HCT116 (cell line): ENCODE data around the gene SNRNP40. TPM values are rescaled to one million over a fixed set of nuclear protein-coding genes. Genes with fewer than 3 reads are reported as not detected.

Experiments used
- ATAC-seq: fragments of 200-7000 bp; cut with Tn5 transposase; 2 replicates; pipeline ENCODE4 v1.9.1; 2020; ENCODE audit warnings: mild to moderate bottlenecking, moderate library complexity
- BruUV-seq: library from RNA; stranded (reverse); fragments of 400-500 nt; replicated peaks from 2 replicates; lab custom pipeline; 2021; lab: Mats Ljungman, UMichigan
- CTCF ChIA-PET: fragments of 300-600 bp; sonication (Branson Sonifier 250); formaldehyde crosslinking; loops from one replicate; lab custom pipeline; 2021; ENCODE audit warnings: antibody characterized with exemption; lab: Charles Lee
- POLR2A ChIA-PET: fragments of 300-600, 350-600 bp; sonication (Branson Sonifier 250); formaldehyde crosslinking; loops from one replicate; lab custom pipeline; 2021; ENCODE audit warnings: antibody characterized with exemption; lab: Charles Lee
- RAD21 ChIA-PET, 2 experiments: fragments of 300-600 bp; sonication (Branson Sonifier 250); formaldehyde crosslinking; loops; one replicate each; lab custom pipeline; 2023; ENCODE audit warnings: low total read pairs in 2 of 2; ENCODE audit not compliant: uncharacterized antibody in 2 of 2, unreplicated experiment in 2 of 2, low non-redundant PET in 1 of 2; lab: Charles Lee
- DNase-seq: peaks from one replicate; pipeline ENCODE4 v3.0.0-alpha.2; 2010; ENCODE audit warnings: low read depth, low spot score
- H2AFZ ChIP-seq: fragments of 200-600 bp; shearing (Covaris generic), sonication (generic); 2 replicates; pipeline ENCODE4 v1.6.1; 2017; ENCODE audit warnings: low read depth, mixed run types, mixed read lengths, antibody characterized with exemption, low read length; ENCODE audit not compliant: poor library complexity, severe bottlenecking
- H3K27ac ChIP-seq: 2 replicates; pipeline ENCODE4 v1.5.1; 2012; ENCODE audit warnings: low read depth, low read length
- H3K27me3 ChIP-seq: fragments of 200-600 bp; sonication (generic); 2 replicates; pipeline ENCODE4 v1.6.1; 2016; ENCODE audit warnings: mixed run types, low read length, mixed read lengths; ENCODE audit not compliant: insufficient read depth
- H3K36me3 ChIP-seq, 2 experiments: fragments of 200-500 bp in 1 of 2; fragments of 200-600 bp in 1 of 2; sonication (Bioruptor generic) in 1 of 2; sonication (generic) in 1 of 2; 2 replicates each; pipeline versions ENCODE4 v1.5.1 to v1.6.1; 2014 to 2016; ENCODE audit warnings: low read length in 2 of 2, inconsistent platforms in 1 of 2, mixed read lengths in 1 of 2, mixed run types in 1 of 2; ENCODE audit not compliant: insufficient read depth in 2 of 2, control insufficient read depth in 1 of 2
- H3K4me1 ChIP-seq, 2 experiments: fragments of 200-600 bp in 1 of 2; sonication (generic) in 1 of 2; 2 replicates each; pipeline versions ENCODE4 v1.5.1 to v1.6.1; 2012 to 2017; ENCODE audit warnings: low read length in 2 of 2, inconsistent platforms in 1 of 2, mild to moderate bottlenecking in 1 of 2, mixed read lengths in 1 of 2, mixed run types in 1 of 2, moderate library complexity in 1 of 2; ENCODE audit not compliant: insufficient read depth in 2 of 2, control insufficient read depth in 1 of 2
- H3K4me2 ChIP-seq: fragments of 200-600 bp; sonication (generic); 2 replicates; pipeline ENCODE4 v1.6.1; 2017; ENCODE audit warnings: mixed run types, low read length, mixed read lengths
- H3K4me3 ChIP-seq, 2 experiments: fragments of 200-600 bp in 1 of 2; sonication (generic) in 1 of 2; replicated peaks in 1 of 2; 2 replicates each; pipeline ENCODE4 v1.5.1; 2011 to 2016; ENCODE audit warnings: low read length in 2 of 2, control low read depth in 1 of 2, low read depth in 1 of 2, mild to moderate bottlenecking in 1 of 2, mixed read lengths in 1 of 2, mixed run types in 1 of 2
- H3K79me2 ChIP-seq: fragments of 200-600 bp; sonication (generic); 2 replicates; pipeline ENCODE4 v1.6.1; 2017; ENCODE audit warnings: mild to moderate bottlenecking, mixed run types, low read length, moderate library complexity, mixed read lengths; ENCODE audit not compliant: insufficient read depth
- H3K9ac ChIP-seq: fragments of 200-600 bp; sonication (generic); 2 replicates; pipeline ENCODE4 v1.6.1; 2016; ENCODE audit warnings: low read length, mixed read lengths
- H3K9me2 ChIP-seq: fragments of 200-600 bp; sonication (generic), shearing (Covaris generic); 2 replicates; pipeline ENCODE4 v1.6.1; 2017; ENCODE audit warnings: mixed run types, mild to moderate bottlenecking, moderate library complexity; ENCODE audit not compliant: insufficient read depth
- H3K9me3 ChIP-seq, 2 experiments: fragments of 200-500 bp in 1 of 2; fragments of 200-600 bp in 1 of 2; sonication (Bioruptor generic) in 1 of 2; sonication (generic) in 1 of 2; 2 replicates each; pipeline ENCODE4 v1.6.1; 2014 to 2017; ENCODE audit warnings: low read length in 2 of 2, mixed read lengths in 2 of 2, inconsistent platforms in 1 of 2, low read depth in 1 of 2, mild to moderate bottlenecking in 1 of 2, mixed run types in 1 of 2, moderate library complexity in 1 of 2; ENCODE audit not compliant: control insufficient read depth in 1 of 2, insufficient read depth in 1 of 2
- H4K20me1 ChIP-seq: fragments of 200-600 bp; sonication (generic), shearing (Covaris generic); 2 replicates; pipeline ENCODE4 v1.6.1; 2017; ENCODE audit warnings: mixed run types, mild to moderate bottlenecking, moderate library complexity; ENCODE audit not compliant: insufficient read depth
- CBX3 ChIP-seq: IDR thresholded peaks from 2 replicates; pipeline ENCODE4 v1.6.1; 2012; ENCODE audit warnings: low read depth
- JUND ChIP-seq: IDR thresholded peaks from 2 replicates; pipeline ENCODE4 v1.6.1; 2012
- POLR2AphosphoS5 ChIP-seq: IDR thresholded peaks from 2 replicates; pipeline ENCODE4 v1.6.1; 2011; ENCODE audit warnings: mild to moderate bottlenecking, low read depth, low read length, moderate library complexity
- ZFX ChIP-seq: fragments of 450-650 bp; IDR thresholded peaks from 2 replicates; pipeline ENCODE4 v1.6.1; 2017
- ZNF274 ChIP-seq: fragments of 200-500 bp; sonication (Bioruptor generic); IDR thresholded peaks from 2 replicates; pipeline ENCODE4 v1.6.1; 2014; ENCODE audit warnings: mild to moderate bottlenecking, low read depth, low read length, inconsistent platforms
- intact Hi-C: fragments of 100-400 bp; cut with micrococcal nuclease; formaldehyde crosslinking; loops from 2 replicates; pipeline ENCODE4 v1.10.0; 2022
- total RNA-seq: library from RNA; stranded (reverse); gene quantifications from one replicate; pipeline ENCODE4 v1.2.1, GENCODE V29; 2021; ENCODE audit not compliant: unreplicated experiment
- TF ChIP-seq, protein P1 (sequence below): IDR thresholded peaks from 2 replicates; pipeline ENCODE4 v1.6.1; 2012
- TF ChIP-seq, protein P2 (sequence below): IDR thresholded peaks from 2 replicates; pipeline ENCODE4 v1.6.1; 2012; ENCODE audit warnings: low read depth

The SNRNP40 gene
- total RNA-seq, 1 experiment from 2014 or later: 91.8 TPM

- Histone ChIP-seq H3K9me3 (no peaks in the 10 kb centered on the region), H3K27me3 (no peaks in the 10 kb centered on the region), H3K79me2 (no peaks in the 10 kb centered on the region), H3K4me1 (peaks cover 0 to 5% of the 10 kb centered on the region in 2 experiments; a peak in 1 of 4 replicates), H3K4me3 (no peak overlapping the region), H3K36me3 (no peaks in the 10 kb centered on the region; a peak in 1 of 4 replicates), H3K9ac (no peak overlapping the region; the same call in 1 of the 2 replicates), H3K27ac (no peak overlapping the region), H2AFZ (no peak overlapping the region), H4K20me1 (no peaks in the 10 kb centered on the region), H3K9me2 (no peaks in the 10 kb centered on the region), H3K4me2 (no peak overlapping the region)
- DNase-seq (no peak), ATAC-seq (no peak)
- TF ChIP-seq JUND: no peak
- no peak for TF ChIP-seq POLR2AphosphoS5
- TF ChIP-seq ZFX: no peak
- TF ChIP-seq, protein P1, sequence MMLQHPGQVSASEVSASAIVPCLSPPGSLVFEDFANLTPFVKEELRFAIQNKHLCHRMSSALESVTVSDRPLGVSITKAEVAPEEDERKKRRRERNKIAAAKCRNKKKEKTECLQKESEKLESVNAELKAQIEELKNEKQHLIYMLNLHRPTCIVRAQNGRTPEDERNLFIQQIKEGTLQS: no peak
- TF ChIP-seq CBX3: no peak
- no peak for TF ChIP-seq ZNF274
- TF ChIP-seq, protein P2, sequence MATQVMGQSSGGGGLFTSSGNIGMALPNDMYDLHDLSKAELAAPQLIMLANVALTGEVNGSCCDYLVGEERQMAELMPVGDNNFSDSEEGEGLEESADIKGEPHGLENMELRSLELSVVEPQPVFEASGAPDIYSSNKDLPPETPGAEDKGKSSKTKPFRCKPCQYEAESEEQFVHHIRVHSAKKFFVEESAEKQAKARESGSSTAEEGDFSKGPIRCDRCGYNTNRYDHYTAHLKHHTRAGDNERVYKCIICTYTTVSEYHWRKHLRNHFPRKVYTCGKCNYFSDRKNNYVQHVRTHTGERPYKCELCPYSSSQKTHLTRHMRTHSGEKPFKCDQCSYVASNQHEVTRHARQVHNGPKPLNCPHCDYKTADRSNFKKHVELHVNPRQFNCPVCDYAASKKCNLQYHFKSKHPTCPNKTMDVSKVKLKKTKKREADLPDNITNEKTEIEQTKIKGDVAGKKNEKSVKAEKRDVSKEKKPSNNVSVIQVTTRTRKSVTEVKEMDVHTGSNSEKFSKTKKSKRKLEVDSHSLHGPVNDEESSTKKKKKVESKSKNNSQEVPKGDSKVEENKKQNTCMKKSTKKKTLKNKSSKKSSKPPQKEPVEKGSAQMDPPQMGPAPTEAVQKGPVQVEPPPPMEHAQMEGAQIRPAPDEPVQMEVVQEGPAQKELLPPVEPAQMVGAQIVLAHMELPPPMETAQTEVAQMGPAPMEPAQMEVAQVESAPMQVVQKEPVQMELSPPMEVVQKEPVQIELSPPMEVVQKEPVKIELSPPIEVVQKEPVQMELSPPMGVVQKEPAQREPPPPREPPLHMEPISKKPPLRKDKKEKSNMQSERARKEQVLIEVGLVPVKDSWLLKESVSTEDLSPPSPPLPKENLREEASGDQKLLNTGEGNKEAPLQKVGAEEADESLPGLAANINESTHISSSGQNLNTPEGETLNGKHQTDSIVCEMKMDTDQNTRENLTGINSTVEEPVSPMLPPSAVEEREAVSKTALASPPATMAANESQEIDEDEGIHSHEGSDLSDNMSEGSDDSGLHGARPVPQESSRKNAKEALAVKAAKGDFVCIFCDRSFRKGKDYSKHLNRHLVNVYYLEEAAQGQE: no peak
- POLR2A ChIA-PET: no interaction called here
- intact Hi-C loops: no loop called here
- RAD21 ChIA-PET: no interaction called here
- CTCF ChIA-PET: no interaction called here
- BruUV-seq: no TSS peak
These were observed 52.3 kb downstream of the SNRNP40 start for GRCh38 chr1:31244326-31244725.
